ENCODE data around the gene GIMAP7.

GRCh38 chr7:150513758-150514157 lies 914 bp upstream of the GIMAP7 start:
- TF ChIP-seq CTCF (IDR thresholded peaks at IDR 0.05) (no peak), POLR2AphosphoS5 (IDR thresholded peaks at IDR 0.05; ENCODE audit: low read depth, low read length) (no peak)
